DND-41 (cell line): Measurements from ENCODE around the gene CERS2.

Experiments used
- EZH2 ChIP-seq: IDR thresholded peaks from 3 replicates; pipeline ENCODE4 v1.6.1; 2012; ENCODE audit warnings: borderline replicate concordance, low read depth, mild to moderate bottlenecking, moderate library complexity, low read length, inconsistent platforms; ENCODE audit not compliant: severe bottlenecking
- TF ChIP-seq, protein P1 (sequence below): IDR thresholded peaks from 2 replicates; pipeline ENCODE4 v1.5.1; 2012; ENCODE audit warnings: borderline replicate concordance, low read length, moderate library complexity, mild to moderate bottlenecking; ENCODE audit not compliant: poor library complexity, severe bottlenecking; ENCODE audit errors: extremely low read depth

DNA sequence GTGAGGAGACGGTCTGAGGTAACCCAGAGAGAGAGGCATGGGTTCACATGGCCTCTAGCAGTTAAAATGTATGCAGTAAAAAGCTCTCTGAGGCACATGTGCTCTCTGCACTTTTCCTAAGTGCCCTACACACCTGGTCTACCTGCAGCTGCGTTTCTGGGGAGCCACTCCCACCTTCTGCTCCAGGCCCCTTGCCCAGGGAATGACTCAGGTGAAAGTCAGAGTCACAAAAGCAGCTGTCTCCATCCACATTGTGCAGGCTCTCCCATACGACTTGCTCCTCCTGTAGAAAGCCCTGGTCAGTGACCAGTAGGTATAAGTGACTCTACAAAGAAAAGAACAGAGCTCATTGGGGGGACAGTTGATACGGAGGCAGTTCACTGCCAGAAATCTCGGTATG is 23.3 kb upstream of the CERS2 start:
- TF ChIP-seq, protein P1, sequence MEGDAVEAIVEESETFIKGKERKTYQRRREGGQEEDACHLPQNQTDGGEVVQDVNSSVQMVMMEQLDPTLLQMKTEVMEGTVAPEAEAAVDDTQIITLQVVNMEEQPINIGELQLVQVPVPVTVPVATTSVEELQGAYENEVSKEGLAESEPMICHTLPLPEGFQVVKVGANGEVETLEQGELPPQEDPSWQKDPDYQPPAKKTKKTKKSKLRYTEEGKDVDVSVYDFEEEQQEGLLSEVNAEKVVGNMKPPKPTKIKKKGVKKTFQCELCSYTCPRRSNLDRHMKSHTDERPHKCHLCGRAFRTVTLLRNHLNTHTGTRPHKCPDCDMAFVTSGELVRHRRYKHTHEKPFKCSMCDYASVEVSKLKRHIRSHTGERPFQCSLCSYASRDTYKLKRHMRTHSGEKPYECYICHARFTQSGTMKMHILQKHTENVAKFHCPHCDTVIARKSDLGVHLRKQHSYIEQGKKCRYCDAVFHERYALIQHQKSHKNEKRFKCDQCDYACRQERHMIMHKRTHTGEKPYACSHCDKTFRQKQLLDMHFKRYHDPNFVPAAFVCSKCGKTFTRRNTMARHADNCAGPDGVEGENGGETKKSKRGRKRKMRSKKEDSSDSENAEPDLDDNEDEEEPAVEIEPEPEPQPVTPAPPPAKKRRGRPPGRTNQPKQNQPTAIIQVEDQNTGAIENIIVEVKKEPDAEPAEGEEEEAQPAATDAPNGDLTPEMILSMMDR: no peak
- TF ChIP-seq EZH2: no peak
